ENCODE results near the gene SLC2A3.
"Not testable (repeated sequence)": the region's sequence is repeated elsewhere in the genome, so short reads cannot be mapped to it uniquely, and the experiment has no call there.

GRCh38 chr12:7932599-7933240 lies 3.3 kb downstream of the SLC2A3 start:
- TF ChIP-seq CTCF, POLR2A (IDR thresholded peaks at IDR 0.05): not testable (repeated sequence)
